Neuronal stem cell (in vitro differentiated cells): ENCODE measurements around the gene CGB2. TPM values are rescaled to one million over a fixed set of nuclear protein-coding genes. Genes with fewer than 3 reads are reported as not detected.
"Not testable (repeated sequence)": the region's sequence is repeated elsewhere in the genome, so short reads cannot be mapped to it uniquely, and the experiment has no call there.

Experiments used
- DNase-seq: peaks from one replicate; pipeline ENCODE4 v3.0.0-alpha.2; 2013; ENCODE audit warnings: low spot score
- H2AFZ ChIP-seq: one replicate; pipeline ENCODE4 v1.6.1; 2013; ENCODE audit warnings: mild to moderate bottlenecking, low read length, inconsistent platforms
- H2AK5ac ChIP-seq: 2 replicates; pipeline ENCODE4 v1.6.1; 2013; ENCODE audit warnings: low read depth, mild to moderate bottlenecking, inconsistent platforms, low read length, moderate library complexity, mixed read lengths
- H2BK120ac ChIP-seq: 2 replicates; pipeline ENCODE4 v1.6.1; 2013; ENCODE audit warnings: low read depth, mild to moderate bottlenecking, inconsistent platforms, low read length, moderate library complexity, mixed read lengths
- H2BK12ac ChIP-seq: one replicate; pipeline ENCODE4 v1.6.1; 2013; ENCODE audit warnings: low read length, inconsistent platforms
- H2BK15ac ChIP-seq: 2 replicates; pipeline ENCODE4 v1.6.1; 2013; ENCODE audit warnings: mild to moderate bottlenecking, low read length, inconsistent platforms, mixed read lengths
- H2BK5ac ChIP-seq: one replicate; pipeline ENCODE4 v1.6.1; 2013; ENCODE audit warnings: inconsistent platforms, mild to moderate bottlenecking, low read length, moderate library complexity
- H3K14ac ChIP-seq: one replicate; pipeline ENCODE4 v1.6.1; 2013; ENCODE audit warnings: low read length, inconsistent platforms
- H3K18ac ChIP-seq: 2 replicates; pipeline ENCODE4 v1.6.1; 2013; ENCODE audit warnings: low read length, inconsistent platforms
- H3K23ac ChIP-seq: 2 replicates; pipeline ENCODE4 v1.6.1; 2013; ENCODE audit warnings: low read depth, mild to moderate bottlenecking, mixed read lengths, low read length, inconsistent platforms; ENCODE audit not compliant: poor library complexity
- H3K27ac ChIP-seq: replicated peaks from 3 replicates; pipeline ENCODE4 v1.5.1; 2013; ENCODE audit warnings: low read length, inconsistent platforms
- H3K27me3 ChIP-seq, 3 experiments: 2 replicates each; pipeline ENCODE4 v1.6.1; 2013; ENCODE audit warnings: low read length in 3 of 3, mild to moderate bottlenecking in 2 of 3, inconsistent platforms in 1 of 3, low read depth in 1 of 3, mixed read lengths in 1 of 3, moderate library complexity in 1 of 3; ENCODE audit not compliant: control insufficient read depth in 3 of 3, insufficient read depth in 3 of 3
- H3K36me3 ChIP-seq, 2 donors: replicated peaks in 1 of 2; 2 replicates each; pipeline ENCODE4 v1.6.1; 2013; ENCODE audit warnings: low read length in 2 of 2; ENCODE audit not compliant: control insufficient read depth in 2 of 2, insufficient read depth in 2 of 2
- H3K4ac ChIP-seq: 2 replicates; pipeline ENCODE4 v1.6.1; 2013; ENCODE audit warnings: inconsistent platforms, mild to moderate bottlenecking, low read length, moderate library complexity
- H3K4me1 ChIP-seq, 2 donors: 1 replicate in 1 of 2; 2 replicates in 1 of 2; pipeline ENCODE4 v1.6.1; 2013; ENCODE audit warnings: low read length in 2 of 2, low read depth in 1 of 2; ENCODE audit not compliant: control insufficient read depth in 2 of 2, insufficient read depth in 1 of 2
- H3K4me2 ChIP-seq: one replicate; pipeline ENCODE4 v1.6.1; 2013; ENCODE audit warnings: mild to moderate bottlenecking, low read length, inconsistent platforms; ENCODE audit not compliant: insufficient read depth, poor library complexity, severe bottlenecking
- H3K4me3 ChIP-seq, 2 donors: 2 replicates each; pipeline ENCODE4 v1.5.1; 2013; ENCODE audit warnings: low read length in 2 of 2, mild to moderate bottlenecking in 2 of 2, inconsistent platforms in 1 of 2, moderate library complexity in 1 of 2
- H3K79me1 ChIP-seq: one replicate; pipeline ENCODE4 v1.6.1; 2013; ENCODE audit warnings: low read depth, mild to moderate bottlenecking, inconsistent platforms, low read length, moderate library complexity
- H3K9ac ChIP-seq: one replicate; pipeline ENCODE4 v1.6.1; 2013; ENCODE audit warnings: mild to moderate bottlenecking, low read depth, low read length, inconsistent platforms; ENCODE audit not compliant: poor library complexity
- H3K9me3 ChIP-seq, 2 donors: replicated peaks in 1 of 2; 2 replicates each; pipeline versions ENCODE3 to v1.6.1; 2013; ENCODE audit warnings: low read length in 2 of 2, mild to moderate bottlenecking in 2 of 2, inconsistent platforms in 1 of 2, low read depth in 1 of 2, mixed read lengths in 1 of 2, moderate library complexity in 1 of 2; ENCODE audit not compliant: control insufficient read depth in 2 of 2, insufficient read depth in 1 of 2
- H4K8ac ChIP-seq: one replicate; pipeline ENCODE4 v1.6.1; 2013; ENCODE audit warnings: low read depth, mild to moderate bottlenecking, inconsistent platforms, low read length, moderate library complexity
- H4K91ac ChIP-seq: one replicate; pipeline ENCODE4 v1.6.1; 2013; ENCODE audit warnings: low read length, low read depth, mild to moderate bottlenecking, inconsistent platforms; ENCODE audit not compliant: poor library complexity
- WGBS, 2 donors: extraction: QIAGEN DNeasy Blood & Tissue Kit; methylation state at CpG; one replicate each; pipeline ENCODE4 v1.1.7; 2013; ENCODE audit warnings: missing lambda C conversion rate in 2 of 2, mixed read lengths in 1 of 2; ENCODE audit not compliant: insufficient read length in 2 of 2, insufficient replicate concordance in 1 of 2; ENCODE audit errors: extremely low coverage in 2 of 2; 5-methylcytosine and 5-hydroxymethylcytosine counted together
- polyA plus RNA-seq, 2 experiments: library from polyadenylated mRNA; stranded (reverse); fragments of 200-250 nt; gene quantifications; one replicate each; pipeline ENCODE4 v1.2.3, GENCODE V29; 2013

CGB2 gene
- 0.24 TPM for polyA plus RNA-seq (2013, experiment 1 of 2)
- polyA plus RNA-seq (2013, experiment 2 of 2) = 0.06 TPM

GRCh38 chr19:49031642-49032301 lies at the start of gene CGB2:
CGB2 (plus strand) TSS chr19:49031890; CDS start chr19:49032096, 206 bp downstream.
- H3K27ac ChIP-seq, H2BK12ac ChIP-seq: not testable (repeated sequence)

GRCh38 chr19:48982280-48982679 lies 49.4 kb upstream of the CGB2 start:
- peaks cover 33 to 65% of the 10 kb centered on the region in 2 donors for H3K36me3 ChIP-seq
- no peak overlapping the region for H3K27ac ChIP-seq
- H3K4me1 ChIP-seq = no peaks in the 10 kb centered on the region

More at GRCh38 chr19:49031642-49032301, at the start of gene CGB2:
- H3K18ac ChIP-seq, H3K36me3 ChIP-seq, H3K79me1 ChIP-seq, H3K4ac ChIP-seq, H3K9me3 ChIP-seq, H2AFZ ChIP-seq, H4K91ac ChIP-seq, H3K27me3 ChIP-seq, H3K4me1 ChIP-seq, H2BK120ac ChIP-seq, H2BK15ac ChIP-seq, H2BK5ac ChIP-seq, H3K14ac ChIP-seq, H2AK5ac ChIP-seq, H3K9ac ChIP-seq, H3K23ac ChIP-seq, H3K4me2 ChIP-seq, H4K8ac ChIP-seq, DNase-seq, H3K4me3 ChIP-seq: not testable (repeated sequence)
- no CpG with 5 or more reads among the region's 28 CpGs for WGBS, 2 donors

DNA sequence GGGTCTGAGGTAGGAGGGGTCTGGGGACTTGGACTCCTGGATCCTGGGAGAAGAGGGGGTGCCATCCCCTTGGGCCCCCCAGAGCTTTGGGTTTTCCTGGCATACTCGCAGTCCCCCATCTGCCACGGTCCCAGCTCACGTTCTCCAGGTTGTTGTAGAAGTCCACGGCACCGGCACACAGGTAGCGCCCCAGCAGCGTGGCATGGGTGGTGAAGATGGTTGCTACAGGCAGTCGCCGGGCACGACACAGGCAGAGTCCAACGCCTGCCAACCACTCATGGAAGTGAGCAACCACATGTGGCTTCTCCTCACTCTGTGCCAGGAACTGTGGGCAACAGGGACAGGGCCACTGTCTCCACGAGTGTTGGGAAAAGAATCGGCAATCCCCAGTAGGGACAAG lies 46.0 kb upstream of the CGB2 start:
- no peaks in the 10 kb centered on the region for H3K4me1 ChIP-seq
- H3K4ac ChIP-seq = no peak overlapping the region
- H3K9ac ChIP-seq = no peak overlapping the region
- peak overlapping the region; percentile 32 for H3K23ac ChIP-seq
- DNase-seq = no peak
- no peaks in the 10 kb centered on the region for H3K27me3 ChIP-seq
- H2BK15ac ChIP-seq = no peak overlapping the region
- no peak overlapping the region for H3K18ac ChIP-seq
- no peak overlapping the region for H2AFZ ChIP-seq
- H2BK120ac ChIP-seq = no peak overlapping the region
- no peak overlapping the region for H2AK5ac ChIP-seq
- no peak overlapping the region for H2BK5ac ChIP-seq
- H4K8ac ChIP-seq = no peak overlapping the region
- no peak overlapping the region for H3K27ac ChIP-seq
- no peak overlapping the region for H4K91ac ChIP-seq
- H3K4me2 ChIP-seq = no peak overlapping the region
- no CpG with 5 or more reads among the region's 13 CpGs for whole genome bisulfite sequencing, 2 donors
- H3K9me3 ChIP-seq = no peaks in the 10 kb centered on the region
- H3K14ac ChIP-seq = no peak overlapping the region
- H2BK12ac ChIP-seq = peak overlapping the region; percentile 91
- H3K79me1 ChIP-seq = no peaks in the 10 kb centered on the region
- peaks cover 30 to 72% of the 10 kb centered on the region in 2 donors for H3K36me3 ChIP-seq
- peak overlapping the region in 1 of 2 donors; percentile 20 for H3K4me3 ChIP-seq

More at GRCh38 chr19:48982280-48982679, 49.4 kb upstream of the CGB2 start:
- Histone ChIP-seq H4K8ac (no peak overlapping the region), H2AFZ (no peak overlapping the region), H2BK120ac (no peak overlapping the region), H3K4ac (no peak overlapping the region), H2BK5ac (peak overlapping the region; percentile 36), H3K9me3 (no peaks in the 10 kb centered on the region), H4K91ac (no peak overlapping the region), H3K4me3 (no peak overlapping the region), H2BK12ac (no peak overlapping the region), H3K14ac (no peak overlapping the region), H3K79me1 (no peaks in the 10 kb centered on the region), H2AK5ac (no peak overlapping the region), H3K4me2 (no peak overlapping the region), H3K27me3 (no peaks in the 10 kb centered on the region), H3K23ac (no peak overlapping the region), H2BK15ac (no peak overlapping the region), H3K18ac (no peak overlapping the region), H3K9ac (no peak overlapping the region)
- no CpG with 5 or more reads among the region's 9 CpGs for whole genome bisulfite sequencing, 2 donors
- DNase-seq = no peak

- H3K4me2 ChIP-seq = no peak overlapping the region
- H3K18ac ChIP-seq = no peak overlapping the region
- H3K36me3 ChIP-seq = peaks cover 30 to 75% of the 10 kb centered on the region in 2 donors
- no CpG with 5 or more reads among the region's 3 CpGs for WGBS, 2 donors
- no peak overlapping the region for H2AK5ac ChIP-seq
- H3K23ac ChIP-seq = no peak overlapping the region
- H3K9ac ChIP-seq = no peak overlapping the region
- no peak overlapping the region for H2BK5ac ChIP-seq
- no peak overlapping the region for H2BK15ac ChIP-seq
- no peak overlapping the region for H2AFZ ChIP-seq
- peaks cover 4% of the 10 kb centered on the region for H3K79me1 ChIP-seq
- H3K14ac ChIP-seq = no peak overlapping the region
- no peak overlapping the region for H3K27ac ChIP-seq
- no peak for DNase-seq
- H3K4me1 ChIP-seq = no peaks in the 10 kb centered on the region
- no peak overlapping the region for H4K91ac ChIP-seq
- H4K8ac ChIP-seq = no peak overlapping the region
- H2BK12ac ChIP-seq = no peak overlapping the region
- no peak overlapping the region for H3K4ac ChIP-seq
- no peak overlapping the region for H2BK120ac ChIP-seq
- H3K9me3 ChIP-seq = no peaks in the 10 kb centered on the region
- H3K27me3 ChIP-seq = no peaks in the 10 kb centered on the region
- H3K4me3 ChIP-seq = no peak overlapping the region
These were observed 45.5 kb upstream of the CGB2 start for GRCh38 chr19:48986211-48986610.
